Effector memory CD4-positive, alpha-beta T cell (primary cell): ENCODE data around the gene PLPPR4.

Source experiments
- DNase-seq, 3 donors: peaks; one replicate each; pipeline ENCODE4 v3.0.0-alpha.2; 2020
- H3K27ac ChIP-seq: 2 replicates; pipeline ENCODE4 v1.7.0; 2013; ENCODE audit warnings: mild to moderate bottlenecking, low read length, moderate library complexity; ENCODE audit not compliant: insufficient read depth, poor library complexity, severe bottlenecking
- H3K27me3 ChIP-seq: replicated peaks from 2 replicates; pipeline ENCODE4 v1.7.0; 2013; ENCODE audit warnings: mild to moderate bottlenecking, low read length; ENCODE audit not compliant: insufficient read depth, control insufficient read depth, poor library complexity, severe bottlenecking
- H3K36me3 ChIP-seq: 2 replicates; pipeline ENCODE4 v1.7.0; 2013; ENCODE audit warnings: mild to moderate bottlenecking, low read length, moderate library complexity; ENCODE audit not compliant: control insufficient read depth, insufficient read depth
- H3K4me1 ChIP-seq: 2 replicates; pipeline ENCODE4 v1.7.0; 2013; ENCODE audit warnings: low read length, mild to moderate bottlenecking; ENCODE audit not compliant: control insufficient read depth, insufficient read depth, poor library complexity, severe bottlenecking
- H3K4me3 ChIP-seq: 2 replicates; pipeline ENCODE4 v1.7.0; 2013; ENCODE audit warnings: low read length, low read depth, mild to moderate bottlenecking; ENCODE audit not compliant: insufficient read depth, poor library complexity, severe bottlenecking
- H3K9me3 ChIP-seq: 2 replicates; pipeline ENCODE4 v1.7.0; 2013; ENCODE audit warnings: mild to moderate bottlenecking, low read length, moderate library complexity; ENCODE audit not compliant: control insufficient read depth

PLPPR4 gene

GRCh38 chr1:99331083-99331482 is 66.8 kb downstream of the PLPPR4 start:
- Histone ChIP-seq H3K4me3 (no peak overlapping the region), H3K36me3 (no peaks in the 10 kb centered on the region), H3K4me1 (no peaks in the 10 kb centered on the region), H3K27me3 (no peaks in the 10 kb centered on the region), H3K27ac (no peak overlapping the region), H3K9me3 (no peaks in the 10 kb centered on the region)
- DNase-seq: no peak

GRCh38 chr1:99331636-99332035 is 67.3 kb downstream of the PLPPR4 start:
- Histone ChIP-seq H3K4me1 (no peaks in the 10 kb centered on the region), H3K4me3 (no peak overlapping the region), H3K9me3 (no peaks in the 10 kb centered on the region), H3K36me3 (no peaks in the 10 kb centered on the region), H3K27ac (no peak overlapping the region), H3K27me3 (no peaks in the 10 kb centered on the region)
- DNase-seq: no peak

DNA sequence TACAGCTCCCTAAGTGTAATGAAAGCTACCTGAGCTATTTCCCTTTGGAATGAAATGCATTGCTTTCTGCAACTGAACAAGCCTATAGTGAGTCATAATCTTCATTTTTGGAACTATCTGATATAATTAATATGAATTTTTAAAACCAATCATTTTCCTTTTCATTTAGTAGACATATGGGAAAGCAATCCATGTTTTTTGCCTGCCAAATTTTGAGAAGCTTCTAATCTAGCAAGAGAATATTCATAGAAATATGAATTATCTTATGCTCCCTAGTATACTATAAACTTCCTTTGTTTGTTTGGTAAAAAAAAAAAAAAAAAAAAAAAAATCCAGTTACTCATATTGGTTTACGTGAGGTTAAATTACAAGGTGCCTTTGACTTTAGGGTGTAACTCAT is 68.3 kb downstream of the PLPPR4 start:
- Histone ChIP-seq H3K36me3 (no peaks in the 10 kb centered on the region), H3K27me3 (no peaks in the 10 kb centered on the region), H3K4me1 (no peaks in the 10 kb centered on the region), H3K9me3 (no peaks in the 10 kb centered on the region), H3K4me3 (no peak overlapping the region), H3K27ac (no peak overlapping the region)
- no peak for DNase-seq

- H3K4me1 ChIP-seq: no peaks in the 10 kb centered on the region
- H3K27me3 ChIP-seq: no peaks in the 10 kb centered on the region
- no peak for DNase-seq
- no peak overlapping the region for H3K27ac ChIP-seq
- no peak overlapping the region for H3K4me3 ChIP-seq
- no peaks in the 10 kb centered on the region for H3K36me3 ChIP-seq
- H3K9me3 ChIP-seq: no peaks in the 10 kb centered on the region
Observed at GRCh38 chr1:99334991-99335390, 70.7 kb downstream of the PLPPR4 start.

DNA sequence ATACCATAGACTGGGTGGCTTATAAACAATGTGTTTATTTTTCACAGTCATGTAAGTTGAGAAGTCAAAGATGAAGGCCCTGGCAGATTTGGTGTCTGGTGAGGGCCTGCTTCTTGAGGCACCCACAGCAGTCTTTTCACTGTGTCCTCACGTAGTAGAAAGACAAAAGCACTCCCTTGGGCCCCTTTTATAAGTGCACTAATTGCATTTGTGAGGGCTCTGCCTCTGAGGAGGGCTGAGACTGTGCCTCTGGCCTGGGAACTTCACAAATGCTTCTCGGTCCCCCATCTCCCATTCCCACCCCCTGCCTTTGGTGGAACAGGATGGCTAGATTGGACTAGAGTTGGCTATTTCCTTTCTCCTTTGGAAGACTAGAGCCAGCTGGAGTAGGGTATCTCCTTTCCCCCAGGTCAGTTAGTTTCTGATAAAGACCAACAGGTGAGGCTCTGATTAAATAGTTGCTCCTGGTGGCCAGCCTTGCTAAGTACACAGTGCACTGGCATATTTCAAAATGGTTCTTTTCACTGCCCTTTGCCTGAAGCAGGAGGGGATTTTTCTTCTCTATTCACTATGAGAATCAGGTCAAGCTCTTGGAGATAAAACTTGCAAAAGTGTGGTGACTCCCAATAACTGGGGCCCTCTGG is 82.9 kb downstream of the PLPPR4 start:
- Histone ChIP-seq H3K27me3 (no peaks in the 10 kb centered on the region), H3K4me3 (no peak overlapping the region), H3K36me3 (no peaks in the 10 kb centered on the region), H3K27ac (no peak overlapping the region), H3K4me1 (no peaks in the 10 kb centered on the region), H3K9me3 (no peaks in the 10 kb centered on the region)
- DNase-seq: no peak

- no peak overlapping the region for H3K27ac ChIP-seq
- no peak for DNase-seq
- H3K9me3 ChIP-seq: no peaks in the 10 kb centered on the region
- no peaks in the 10 kb centered on the region for H3K27me3 ChIP-seq
- H3K4me3 ChIP-seq: no peak overlapping the region
- H3K36me3 ChIP-seq: no peaks in the 10 kb centered on the region
- no peaks in the 10 kb centered on the region for H3K4me1 ChIP-seq
Observed at GRCh38 chr1:99348397-99349132, 84.3 kb downstream of the PLPPR4 start.

- Histone ChIP-seq H3K4me3 (no peak overlapping the region), H3K27me3 (no peaks in the 10 kb centered on the region), H3K27ac (no peak overlapping the region), H3K4me1 (no peaks in the 10 kb centered on the region), H3K9me3 (no peaks in the 10 kb centered on the region), H3K36me3 (no peaks in the 10 kb centered on the region)
- DNase-seq: no peak
Observed at GRCh38 chr1:99352821-99353220, 88.5 kb downstream of the PLPPR4 start.

DNA sequence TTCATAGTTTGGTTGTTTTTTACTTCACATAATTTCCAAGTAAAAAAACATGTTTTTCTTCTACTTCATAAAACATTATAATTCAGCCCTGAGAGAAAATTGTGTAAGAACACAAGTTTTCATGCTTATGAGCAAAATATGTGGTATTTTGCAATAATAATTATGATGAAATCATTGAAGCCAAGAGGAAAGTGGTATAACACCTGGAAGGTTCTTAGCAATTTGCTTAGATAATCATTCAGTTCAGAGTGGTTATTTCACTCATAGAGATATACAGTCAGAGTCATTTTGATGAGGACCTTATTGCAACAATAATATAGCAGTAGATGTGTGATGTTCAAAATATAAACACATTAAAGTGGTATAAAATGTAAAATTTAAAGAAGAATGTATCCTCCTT is 94.5 kb downstream of the PLPPR4 start:
- no peak overlapping the region for H3K4me3 ChIP-seq
- no peaks in the 10 kb centered on the region for H3K4me1 ChIP-seq
- H3K36me3 ChIP-seq: no peaks in the 10 kb centered on the region
- no peak for DNase-seq
- no peaks in the 10 kb centered on the region for H3K27me3 ChIP-seq
- no peaks in the 10 kb centered on the region for H3K9me3 ChIP-seq
- H3K27ac ChIP-seq: no peak overlapping the region
